ENCODE measurements around the gene PRF1.

- TF ChIP-seq CTCF (IDR thresholded peaks at IDR 0.05; ENCODE audit: low read depth, low read length) (no peak), EZH2phosphoT487 (IDR thresholded peaks at IDR 0.05; ENCODE audit: low read depth) (no peak)
Observed at GRCh38 chr10:70558295-70558694, 44.2 kb downstream of the PRF1 start.
